Sigmoid colon (tissue), 7 donors: Measurements from ENCODE around the gene SEC16A. TPM values are rescaled to one million over a fixed set of nuclear protein-coding genes. Genes with fewer than 3 reads are reported as not detected.

ENCODE experiments used
- DNase-seq: peaks from one replicate; pipeline ENCODE4 v3.0.0-alpha.2; 2019
- H3K27ac ChIP-seq, 4 donors: fragments of 200-600 bp; sonication (generic); one replicate each; pipeline ENCODE4 v1.5.1; 2016 to 2019; ENCODE audit warnings: mild to moderate bottlenecking in 1 of 4
- H3K27me3 ChIP-seq, 3 donors: fragments of 200-600 bp; sonication (generic); one replicate each; pipeline ENCODE4 v1.5.1; 2019; ENCODE audit warnings: mild to moderate bottlenecking in 1 of 3
- H3K36me3 ChIP-seq, 4 donors: fragments of 200-600 bp; sonication (generic); one replicate each; pipeline ENCODE4 v1.5.1; 2016 to 2019
- H3K4me1 ChIP-seq, 4 donors: fragments of 200-600 bp; sonication (generic); one replicate each; pipeline ENCODE4 v1.5.1; 2017 to 2019
- H3K4me3 ChIP-seq, 4 donors: fragments of 200-600 bp; sonication (generic); one replicate each; pipeline ENCODE4 v1.5.1; 2017 to 2019; ENCODE audit warnings: mild to moderate bottlenecking in 2 of 4, moderate library complexity in 1 of 4
- H3K9me3 ChIP-seq, 4 donors: fragments of 200-600 bp in 3 of 4; sonication (generic) in 3 of 4; one replicate each; pipeline versions ENCODE4 v1.5.1 to v1.6.1; 2013 to 2019
- EP300 ChIP-seq, 4 donors: sonication (generic); formaldehyde crosslinking; IDR thresholded peaks; one replicate each; pipeline ENCODE4 v1.6.1; 2017; ENCODE audit warnings: antibody characterized with exemption in 4 of 4
- POLR2A ChIP-seq, 2 donors: fragments of 450-650 bp; IDR thresholded peaks; one replicate each; pipeline ENCODE4 v1.6.1; 2016; ENCODE audit warnings: antibody characterized with exemption in 2 of 2, mild to moderate bottlenecking in 2 of 2, moderate library complexity in 2 of 2
- POLR2AphosphoS5 ChIP-seq, 4 donors: sonication (generic); formaldehyde crosslinking; IDR thresholded peaks; one replicate each; pipeline ENCODE4 v1.6.1; 2017; ENCODE audit warnings: antibody characterized with exemption in 4 of 4
- WGBS, 2 donors: extraction: QIAGEN DNeasy Blood & Tissue Kit; methylation state at CpG; one replicate each; pipeline ENCODE4 v1.1.7; 2013; 5-methylcytosine and 5-hydroxymethylcytosine counted together
- intact Hi-C: fragments of 100-400 bp; cut with DNase I; formaldehyde crosslinking; loops from one replicate; pipeline ENCODE4 v1.15.1; 2023
- polyA plus RNA-seq, 3 donors: library from polyadenylated mRNA; stranded (reverse); fragments of 200-250 nt; gene quantifications; one replicate each; pipeline ENCODE4 v1.2.3, GENCODE V29; 2013
- total RNA-seq, 4 donors: library from RNA; depleted of rRNA; stranded (reverse); fragments of >200 nt; gene quantifications; one replicate each; pipeline ENCODE4 v1.1.0, GENCODE V29; 2016
- TF ChIP-seq, protein P1 (sequence below), 4 experiments: fragments of 450-650 bp in 3 of 4; fragments of 200-600 bp in 1 of 4; IDR thresholded peaks; one replicate each; pipeline ENCODE4 v1.5.1; 2016 to 2019; ENCODE audit warnings: antibody characterized with exemption in 4 of 4, mild to moderate bottlenecking in 3 of 4, moderate library complexity in 2 of 4
- donor health status: healthy with polysubstance abuse.
- donor health status: Bipolar disorder and iron deficiency.
- donor health status: healthy.

SEC16A gene
- total and polyA plus RNA-seq, 7 donors: 22.8 to 57.0 (median 27.5) TPM

DNA sequence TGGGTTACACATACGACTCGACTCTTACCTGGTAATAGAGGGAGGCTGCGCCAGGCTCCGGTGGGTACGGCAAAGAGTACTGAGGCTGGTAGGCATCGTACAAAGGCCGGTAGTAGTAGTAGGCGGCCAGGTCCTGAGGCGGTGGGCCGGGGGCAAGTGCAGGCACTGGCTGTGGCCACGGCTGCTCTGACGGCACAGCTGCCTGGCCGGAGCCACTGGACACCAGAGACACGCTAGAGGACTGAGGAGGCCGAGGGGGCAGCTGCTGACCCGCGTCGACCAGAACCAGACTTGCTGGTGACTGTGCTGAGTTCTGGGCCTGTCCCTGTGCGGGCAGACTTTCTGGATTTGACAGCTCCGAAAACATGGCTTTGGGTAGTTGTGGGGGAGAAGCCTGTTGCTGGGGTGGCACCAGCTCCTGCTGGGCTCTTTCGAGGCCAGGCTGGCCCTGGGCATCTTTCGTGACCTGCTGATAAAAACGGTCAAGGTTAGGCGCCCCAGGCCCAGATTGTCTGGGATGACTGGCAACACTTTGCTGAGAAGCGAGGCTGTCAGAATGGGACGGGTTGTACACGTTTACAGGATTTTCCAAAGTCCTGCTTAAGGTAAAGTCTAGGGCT lies 8.7 kb downstream of the SEC16A start:
- Histone ChIP-seq H3K36me3 (peaks cover 25 to 84% (median 66%) of the 10 kb centered on the region in 4 donors), H3K9me3 (no peaks in the 10 kb centered on the region), H3K4me3 (no peak overlapping the region), H3K27ac (no peak overlapping the region), H3K27me3 (no peaks in the 10 kb centered on the region), H3K4me1 (no peaks in the 10 kb centered on the region)
- WGBS, 2 donors: 96% methylated on average over 27 of the region's 27 CpGs
- DNase-seq: no peak
- TF ChIP-seq EP300 (IDR thresholded peaks at IDR 0.05): no peak
- TF ChIP-seq POLR2A (IDR thresholded peaks at IDR 0.05): no peak
- no peak for TF ChIP-seq POLR2AphosphoS5 (IDR thresholded peaks at IDR 0.05)
- TF ChIP-seq, protein P1, sequence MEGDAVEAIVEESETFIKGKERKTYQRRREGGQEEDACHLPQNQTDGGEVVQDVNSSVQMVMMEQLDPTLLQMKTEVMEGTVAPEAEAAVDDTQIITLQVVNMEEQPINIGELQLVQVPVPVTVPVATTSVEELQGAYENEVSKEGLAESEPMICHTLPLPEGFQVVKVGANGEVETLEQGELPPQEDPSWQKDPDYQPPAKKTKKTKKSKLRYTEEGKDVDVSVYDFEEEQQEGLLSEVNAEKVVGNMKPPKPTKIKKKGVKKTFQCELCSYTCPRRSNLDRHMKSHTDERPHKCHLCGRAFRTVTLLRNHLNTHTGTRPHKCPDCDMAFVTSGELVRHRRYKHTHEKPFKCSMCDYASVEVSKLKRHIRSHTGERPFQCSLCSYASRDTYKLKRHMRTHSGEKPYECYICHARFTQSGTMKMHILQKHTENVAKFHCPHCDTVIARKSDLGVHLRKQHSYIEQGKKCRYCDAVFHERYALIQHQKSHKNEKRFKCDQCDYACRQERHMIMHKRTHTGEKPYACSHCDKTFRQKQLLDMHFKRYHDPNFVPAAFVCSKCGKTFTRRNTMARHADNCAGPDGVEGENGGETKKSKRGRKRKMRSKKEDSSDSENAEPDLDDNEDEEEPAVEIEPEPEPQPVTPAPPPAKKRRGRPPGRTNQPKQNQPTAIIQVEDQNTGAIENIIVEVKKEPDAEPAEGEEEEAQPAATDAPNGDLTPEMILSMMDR (IDR thresholded peaks at IDR 0.05): no peak
- intact Hi-C loops: no loop called here

DNA sequence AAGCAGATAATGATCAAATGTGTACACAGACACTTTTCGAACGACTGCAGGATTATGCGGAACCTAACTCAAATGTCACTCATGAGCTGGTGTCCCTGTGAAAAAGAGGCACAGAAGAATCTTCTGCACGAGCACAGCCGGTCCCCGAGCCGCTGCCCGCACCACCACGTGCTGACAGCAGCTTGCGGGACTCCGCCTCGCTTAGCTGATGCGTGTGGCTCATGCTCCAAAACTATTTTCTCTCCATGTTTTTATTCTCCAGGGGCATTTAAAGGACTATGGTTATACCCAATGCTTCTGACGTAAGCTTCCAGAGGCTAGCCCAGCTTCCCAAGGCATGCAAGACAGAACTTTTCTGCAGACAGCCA lies 9.5 kb downstream of the SEC16A start:
- no peaks in the 10 kb centered on the region for H3K4me1 ChIP-seq
- peaks cover 25 to 92% (median 71%) of the 10 kb centered on the region in 4 donors for H3K36me3 ChIP-seq
- intact Hi-C loops: no loop called here

DNA sequence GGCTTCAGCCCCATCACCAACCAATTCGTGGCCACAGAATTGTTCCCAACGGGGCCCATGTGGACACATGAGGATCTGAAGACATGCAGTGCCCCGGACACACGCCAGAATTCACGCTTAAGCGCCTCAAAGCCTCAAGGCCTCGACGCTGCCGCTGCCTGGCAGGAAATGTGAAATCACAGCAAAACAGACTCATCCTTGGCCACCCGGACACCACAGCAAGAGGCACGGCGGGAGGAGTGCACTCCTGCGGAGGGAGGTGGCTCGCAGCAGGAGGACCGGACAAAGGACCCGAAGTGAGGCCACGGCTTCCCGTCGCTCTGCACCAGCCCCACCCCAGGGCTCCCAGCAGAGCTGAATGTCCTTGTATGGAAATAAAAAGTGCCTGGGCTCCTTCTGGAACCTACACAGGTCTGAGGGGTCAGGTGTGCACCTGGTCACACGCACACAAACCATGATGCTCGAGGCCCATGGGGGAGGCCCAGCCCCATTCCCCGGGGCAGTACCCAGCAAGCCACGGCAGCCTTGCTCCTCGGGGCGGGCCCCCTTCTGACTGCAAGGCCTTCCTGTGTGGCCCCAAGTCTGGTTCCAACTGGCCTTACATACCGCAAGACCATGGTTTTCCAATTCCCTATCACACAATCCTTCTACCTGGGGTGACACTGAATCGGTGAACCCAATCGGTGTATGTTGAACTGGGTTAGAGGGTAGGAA lies 10.0 kb downstream of the SEC16A start:
- Histone ChIP-seq H3K36me3 (peaks cover 25 to 98% (median 75%) of the 10 kb centered on the region in 4 donors), H3K27ac (no peak overlapping the region), H3K4me1 (no peaks in the 10 kb centered on the region), H3K27me3 (no peaks in the 10 kb centered on the region), H3K9me3 (no peaks in the 10 kb centered on the region), H3K4me3 (no peak overlapping the region)
- no peak for DNase-seq
- intact Hi-C loops: no loop called here
- no peak for TF ChIP-seq POLR2AphosphoS5 (IDR thresholded peaks at IDR 0.05)
- TF ChIP-seq EP300 (IDR thresholded peaks at IDR 0.05): no peak
- TF ChIP-seq POLR2A (IDR thresholded peaks at IDR 0.05): no peak
- TF ChIP-seq, protein P1 (IDR thresholded peaks at IDR 0.05): no peak
- 93 to 95% methylated on average over 28 of the region's 28 CpGs for WGBS, 2 donors

More for the DNA sequence above, 9.5 kb downstream of the SEC16A start:
- Histone ChIP-seq H3K9me3 (no peaks in the 10 kb centered on the region), H3K4me3 (no peak overlapping the region), H3K27ac (no peak overlapping the region), H3K27me3 (no peaks in the 10 kb centered on the region)
- DNase-seq: no peak
- 95 to 96% methylated on average over 14 of the region's 14 CpGs for WGBS, 2 donors
- TF ChIP-seq EP300 (IDR thresholded peaks at IDR 0.05) (no peak), POLR2AphosphoS5 (IDR thresholded peaks at IDR 0.05) (no peak), POLR2A (IDR thresholded peaks at IDR 0.05) (no peak)
- TF ChIP-seq, protein P1 (IDR thresholded peaks at IDR 0.05): no peak

DNA sequence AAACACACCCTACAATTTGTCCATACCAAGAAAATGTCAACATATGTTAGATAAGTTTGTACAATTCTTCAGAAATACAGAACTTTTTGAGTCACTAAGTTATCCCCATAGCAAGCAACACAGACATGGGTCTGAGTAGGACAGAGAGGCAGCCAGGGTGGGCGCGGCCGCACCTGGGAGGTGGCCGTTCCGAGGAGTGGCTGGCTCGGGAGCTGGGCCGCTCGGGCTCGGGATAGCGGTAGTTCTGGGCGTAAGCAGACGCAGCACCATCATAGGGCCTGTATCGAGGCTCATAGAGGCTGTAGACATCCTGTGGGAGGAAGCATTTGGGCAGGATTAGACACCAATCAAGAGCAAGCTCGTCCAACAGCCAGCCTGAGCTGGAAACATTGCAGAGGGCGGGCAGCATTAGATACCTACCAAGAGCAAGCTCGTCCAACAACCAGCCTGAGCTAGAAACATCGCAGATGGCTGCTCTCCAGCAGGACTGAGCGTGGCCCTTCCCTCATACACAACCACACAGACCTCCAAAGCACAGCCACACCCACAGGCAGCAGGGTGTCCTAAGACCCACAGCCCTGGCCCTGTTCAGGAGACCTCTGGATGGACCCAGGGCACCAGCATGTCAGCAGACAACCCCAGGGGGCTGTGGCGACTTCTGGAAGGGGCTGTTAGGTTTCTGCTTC lies 10.9 kb downstream of the SEC16A start:
- H3K27ac ChIP-seq: no peak overlapping the region
- intact Hi-C loops: no loop called here
- H3K9me3 ChIP-seq: no peaks in the 10 kb centered on the region
- no peak overlapping the region for H3K4me3 ChIP-seq
- H3K4me1 ChIP-seq: no peaks in the 10 kb centered on the region
- TF ChIP-seq POLR2AphosphoS5 (IDR thresholded peaks at IDR 0.05): no peak
- H3K36me3 ChIP-seq: peaks cover 25 to 100% (median 75%) of the 10 kb centered on the region in 4 donors
- WGBS, 2 donors: 87 to 92% methylated on average over 19 of the region's 19 CpGs
- no peaks in the 10 kb centered on the region for H3K27me3 ChIP-seq
- no peak for DNase-seq

DNA sequence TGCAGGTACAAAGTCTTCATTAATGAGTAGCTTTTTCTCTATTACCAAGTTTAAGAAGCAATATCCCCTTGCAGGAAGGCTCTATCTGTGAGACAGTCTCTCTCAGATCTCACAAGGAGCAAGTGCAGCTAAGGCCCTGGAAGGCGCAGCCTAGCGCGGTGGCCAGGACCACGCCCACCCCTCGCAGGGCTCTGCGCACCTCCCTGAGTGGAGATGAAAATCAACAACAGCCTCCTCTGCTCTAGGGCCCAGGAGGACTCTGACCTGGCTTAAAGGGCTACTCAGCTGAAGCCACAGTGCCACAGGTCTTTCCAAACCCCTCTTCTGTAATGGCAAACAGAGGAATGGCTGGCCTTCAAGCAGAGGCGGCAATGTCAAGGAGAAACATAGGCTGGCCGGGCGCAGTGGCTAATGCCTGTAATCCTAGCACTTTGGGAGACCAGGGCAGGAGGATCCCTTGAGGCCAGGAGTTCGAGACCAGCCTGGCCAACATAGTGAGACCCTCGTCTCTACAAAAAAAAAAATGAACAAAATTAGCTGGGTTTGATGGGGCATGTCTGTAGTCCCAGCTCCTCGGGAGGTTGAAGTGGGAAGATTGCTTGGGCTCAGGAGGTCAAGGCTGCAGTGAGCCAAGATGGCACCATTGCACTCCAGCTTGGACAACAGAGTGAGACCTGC lies 11.9 kb downstream of the SEC16A start:
- 93 to 96% methylated on average over 12 of the region's 12 CpGs for WGBS, 2 donors
- DNase-seq: no peak
- Histone ChIP-seq H3K9me3 (no peaks in the 10 kb centered on the region), H3K27me3 (no peaks in the 10 kb centered on the region), H3K27ac (no peak overlapping the region), H3K4me3 (no peak overlapping the region), H3K4me1 (no peaks in the 10 kb centered on the region), H3K36me3 (peaks cover 34 to 100% (median 76%) of the 10 kb centered on the region in 4 donors)
- no peak for TF ChIP-seq POLR2A (IDR thresholded peaks at IDR 0.05)
- intact Hi-C loops: no loop called here
